Neural cell (in vitro differentiated cells): ENCODE measurements around the gene SH3BP4. TPM values are rescaled to one million over a fixed set of nuclear protein-coding genes. Genes with fewer than 3 reads are reported as not detected.

Experiments
- H2AFZ ChIP-seq: fragments of 200-600, 300-800 bp; sonication (generic), shearing (Covaris generic); 2 replicates; pipeline ENCODE4 v1.6.0; 2014; ENCODE audit warnings: low read depth, mild to moderate bottlenecking, antibody characterized with exemption, low read length, moderate library complexity
- H3F3A ChIP-seq: fragments of 200-600 bp; shearing (Covaris generic); 2 replicates; pipeline ENCODE4 v1.6.1; 2016; ENCODE audit warnings: mild to moderate bottlenecking, moderate library complexity, mixed read lengths, antibody characterized with exemption, low read length; ENCODE audit not compliant: insufficient read depth, poor library complexity, severe bottlenecking
- H3K27ac ChIP-seq: fragments of 200-600, 300-800 bp; sonication (generic), shearing (Covaris generic); 2 replicates; pipeline ENCODE4 v1.5.1; 2014; ENCODE audit warnings: mild to moderate bottlenecking, low read length, moderate library complexity
- H3K27me3 ChIP-seq: fragments of 300-800, 200-600 bp; sonication (generic), shearing (Covaris generic); 2 replicates; pipeline ENCODE4 v1.6.0; 2014; ENCODE audit warnings: mild to moderate bottlenecking, low read depth, low read length, moderate library complexity; ENCODE audit not compliant: insufficient read depth
- H3K36me3 ChIP-seq: fragments of 300-800, 200-600 bp; sonication (generic), shearing (Covaris generic); 2 replicates; pipeline ENCODE4 v1.5.1; 2014; ENCODE audit warnings: mild to moderate bottlenecking, antibody characterized with exemption, low read length, moderate library complexity; ENCODE audit not compliant: insufficient read depth
- H3K4me2 ChIP-seq: fragments of 300-800, 200-600 bp; sonication (generic), shearing (Covaris generic); 2 replicates; pipeline ENCODE4 v1.6.0; 2014; ENCODE audit warnings: mild to moderate bottlenecking, low read length
- H3K4me3 ChIP-seq: fragments of 300-800, 200-600 bp; sonication (generic), shearing (Covaris generic); 2 replicates; pipeline ENCODE4 v1.5.1; 2014; ENCODE audit warnings: mild to moderate bottlenecking, low read length, moderate library complexity
- H3K79me2 ChIP-seq: fragments of 200-600 bp; shearing (Covaris generic); replicated peaks from 2 replicates; pipeline ENCODE4 v1.6.0; 2014; ENCODE audit warnings: mild to moderate bottlenecking, low read length, moderate library complexity; ENCODE audit not compliant: insufficient read depth
- H3K9ac ChIP-seq: fragments of 300-800, 200-600 bp; sonication (generic), shearing (Covaris generic); 2 replicates; pipeline ENCODE4 v1.6.1; 2016; ENCODE audit warnings: mild to moderate bottlenecking, low read length, mixed read lengths
- H3K9me2 ChIP-seq: fragments of 200-600 bp; shearing (Covaris generic); 2 replicates; pipeline ENCODE4 v1.6.1; 2016; ENCODE audit warnings: mild to moderate bottlenecking, low read length, mixed read lengths; ENCODE audit not compliant: insufficient read depth
- H3K9me3 ChIP-seq: fragments of 200-600, 300-800 bp; sonication (generic), shearing (Covaris generic); 2 replicates; pipeline ENCODE4 v1.6.1; 2016; ENCODE audit warnings: mild to moderate bottlenecking, mixed run types, low read length, moderate library complexity, mixed read lengths
- H4K20me1 ChIP-seq: fragments of 200-600 bp; shearing (Covaris generic); 2 replicates; pipeline ENCODE4 v1.6.1; 2016; ENCODE audit warnings: mild to moderate bottlenecking, mixed run types; ENCODE audit not compliant: insufficient read depth
- EP300 ChIP-seq: fragments of 450-650 bp; conservative IDR thresholded peaks from 2 replicates; pipeline ENCODE4 v1.6.1; 2014; ENCODE audit warnings: antibody characterized with exemption, mild to moderate bottlenecking, moderate library complexity; ENCODE audit not compliant: poor library complexity, severe bottlenecking
- EZH2 ChIP-seq: fragments of 200-600, 300-800 bp; shearing (Covaris generic), sonication (generic); IDR thresholded peaks from 2 replicates; pipeline ENCODE4 v1.6.1; 2014; ENCODE audit warnings: antibody characterized with exemption, low read length, borderline replicate concordance, mild to moderate bottlenecking; ENCODE audit not compliant: insufficient read depth, poor library complexity, severe bottlenecking
- MXI1 ChIP-seq: fragments of 450-650 bp; conservative IDR thresholded peaks from 2 replicates; pipeline ENCODE4 v1.6.1; 2014; ENCODE audit warnings: antibody characterized with exemption, mild to moderate bottlenecking; ENCODE audit not compliant: poor library complexity, severe bottlenecking
- POLR2AphosphoS5 ChIP-seq: IDR thresholded peaks from 2 replicates; pipeline ENCODE4 v1.6.1; 2012
- RAD21 ChIP-seq: fragments of 450-650 bp; conservative IDR thresholded peaks from 2 replicates; pipeline ENCODE4 v1.6.1; 2014; ENCODE audit warnings: antibody characterized with exemption, mild to moderate bottlenecking, moderate library complexity
- SMC3 ChIP-seq: fragments of 450-650 bp; conservative IDR thresholded peaks from 2 replicates; pipeline ENCODE4 v1.6.1; 2014; ENCODE audit warnings: antibody characterized with exemption, mild to moderate bottlenecking, moderate library complexity; ENCODE audit not compliant: poor library complexity
- TAF1 ChIP-seq: IDR thresholded peaks from 2 replicates; pipeline ENCODE4 v1.6.1; 2012; ENCODE audit warnings: low read depth
- polyA plus RNA-seq: library from polyadenylated mRNA; depleted of rRNA; stranded (reverse); fragments of >200 nt; gene quantifications from 2 replicates; pipeline ENCODE4 v1.2.3, GENCODE V29; 2014
- TF ChIP-seq, protein P1 (sequence below): IDR thresholded peaks from 2 replicates; pipeline ENCODE4 v1.6.1; 2012; ENCODE audit warnings: borderline replicate concordance
- TF ChIP-seq, protein P2 (sequence below): fragments of 450-650 bp; IDR thresholded peaks from 2 replicates; pipeline ENCODE4 v1.5.1; 2014; ENCODE audit warnings: antibody characterized with exemption, mild to moderate bottlenecking, moderate library complexity; ENCODE audit not compliant: poor library complexity, severe bottlenecking

Gene SH3BP4
- polyA plus RNA-seq, 1 donor from 2014 or later: 3.3 TPM

DNA sequence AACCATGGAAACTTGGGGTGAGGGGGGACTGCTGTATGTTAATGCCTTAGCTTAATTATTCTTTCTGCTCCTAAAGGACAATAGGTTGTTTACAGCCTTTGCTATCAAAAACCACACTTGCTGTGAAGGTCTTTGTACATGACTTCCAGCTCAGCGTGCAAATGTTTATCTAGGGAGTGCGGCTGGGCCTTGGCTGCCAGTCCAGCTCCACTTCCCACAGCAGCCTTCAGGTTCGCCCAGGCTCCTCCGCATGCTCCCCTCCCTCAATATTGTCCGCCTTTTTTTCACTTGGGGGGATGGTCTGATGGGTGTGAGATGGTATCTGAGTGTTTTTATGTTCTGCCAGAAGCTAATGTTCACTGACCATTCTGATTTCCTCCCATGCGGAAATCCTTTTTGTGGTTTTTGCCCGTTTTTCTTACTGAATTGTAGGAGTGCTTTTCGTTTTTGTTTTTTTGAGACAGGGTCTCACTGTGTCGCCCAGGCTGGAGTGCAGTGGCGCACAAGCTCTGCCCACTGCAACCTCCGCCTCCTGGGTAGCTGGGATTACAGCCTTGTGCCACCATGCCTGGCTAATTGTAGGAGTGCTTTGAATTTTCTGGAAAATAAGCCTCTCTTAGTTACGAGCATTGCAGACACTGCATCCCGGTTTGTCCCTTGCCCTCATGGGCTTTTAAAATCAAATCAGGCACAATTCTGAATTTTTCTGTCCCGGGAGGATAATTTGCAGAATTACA is 28.8 kb downstream of the SH3BP4 start:
- peaks cover 61% of the 10 kb centered on the region for H3K79me2 ChIP-seq
- peaks cover 6% of the 10 kb centered on the region for H3K9me3 ChIP-seq
- H3K27me3 ChIP-seq: no peaks in the 10 kb centered on the region
- TF ChIP-seq POLR2AphosphoS5: no peak
- no peak for TF ChIP-seq TAF1
- no peak for TF ChIP-seq SMC3
- no peak for TF ChIP-seq EZH2
- TF ChIP-seq, protein P1, sequence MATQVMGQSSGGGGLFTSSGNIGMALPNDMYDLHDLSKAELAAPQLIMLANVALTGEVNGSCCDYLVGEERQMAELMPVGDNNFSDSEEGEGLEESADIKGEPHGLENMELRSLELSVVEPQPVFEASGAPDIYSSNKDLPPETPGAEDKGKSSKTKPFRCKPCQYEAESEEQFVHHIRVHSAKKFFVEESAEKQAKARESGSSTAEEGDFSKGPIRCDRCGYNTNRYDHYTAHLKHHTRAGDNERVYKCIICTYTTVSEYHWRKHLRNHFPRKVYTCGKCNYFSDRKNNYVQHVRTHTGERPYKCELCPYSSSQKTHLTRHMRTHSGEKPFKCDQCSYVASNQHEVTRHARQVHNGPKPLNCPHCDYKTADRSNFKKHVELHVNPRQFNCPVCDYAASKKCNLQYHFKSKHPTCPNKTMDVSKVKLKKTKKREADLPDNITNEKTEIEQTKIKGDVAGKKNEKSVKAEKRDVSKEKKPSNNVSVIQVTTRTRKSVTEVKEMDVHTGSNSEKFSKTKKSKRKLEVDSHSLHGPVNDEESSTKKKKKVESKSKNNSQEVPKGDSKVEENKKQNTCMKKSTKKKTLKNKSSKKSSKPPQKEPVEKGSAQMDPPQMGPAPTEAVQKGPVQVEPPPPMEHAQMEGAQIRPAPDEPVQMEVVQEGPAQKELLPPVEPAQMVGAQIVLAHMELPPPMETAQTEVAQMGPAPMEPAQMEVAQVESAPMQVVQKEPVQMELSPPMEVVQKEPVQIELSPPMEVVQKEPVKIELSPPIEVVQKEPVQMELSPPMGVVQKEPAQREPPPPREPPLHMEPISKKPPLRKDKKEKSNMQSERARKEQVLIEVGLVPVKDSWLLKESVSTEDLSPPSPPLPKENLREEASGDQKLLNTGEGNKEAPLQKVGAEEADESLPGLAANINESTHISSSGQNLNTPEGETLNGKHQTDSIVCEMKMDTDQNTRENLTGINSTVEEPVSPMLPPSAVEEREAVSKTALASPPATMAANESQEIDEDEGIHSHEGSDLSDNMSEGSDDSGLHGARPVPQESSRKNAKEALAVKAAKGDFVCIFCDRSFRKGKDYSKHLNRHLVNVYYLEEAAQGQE: no peak
- no peak for TF ChIP-seq RAD21
- no peak for TF ChIP-seq EP300
- TF ChIP-seq, protein P2, sequence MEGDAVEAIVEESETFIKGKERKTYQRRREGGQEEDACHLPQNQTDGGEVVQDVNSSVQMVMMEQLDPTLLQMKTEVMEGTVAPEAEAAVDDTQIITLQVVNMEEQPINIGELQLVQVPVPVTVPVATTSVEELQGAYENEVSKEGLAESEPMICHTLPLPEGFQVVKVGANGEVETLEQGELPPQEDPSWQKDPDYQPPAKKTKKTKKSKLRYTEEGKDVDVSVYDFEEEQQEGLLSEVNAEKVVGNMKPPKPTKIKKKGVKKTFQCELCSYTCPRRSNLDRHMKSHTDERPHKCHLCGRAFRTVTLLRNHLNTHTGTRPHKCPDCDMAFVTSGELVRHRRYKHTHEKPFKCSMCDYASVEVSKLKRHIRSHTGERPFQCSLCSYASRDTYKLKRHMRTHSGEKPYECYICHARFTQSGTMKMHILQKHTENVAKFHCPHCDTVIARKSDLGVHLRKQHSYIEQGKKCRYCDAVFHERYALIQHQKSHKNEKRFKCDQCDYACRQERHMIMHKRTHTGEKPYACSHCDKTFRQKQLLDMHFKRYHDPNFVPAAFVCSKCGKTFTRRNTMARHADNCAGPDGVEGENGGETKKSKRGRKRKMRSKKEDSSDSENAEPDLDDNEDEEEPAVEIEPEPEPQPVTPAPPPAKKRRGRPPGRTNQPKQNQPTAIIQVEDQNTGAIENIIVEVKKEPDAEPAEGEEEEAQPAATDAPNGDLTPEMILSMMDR: no peak
- no peak for TF ChIP-seq MXI1
- no peak overlapping the region for H3K27ac ChIP-seq
- H4K20me1 ChIP-seq: no peaks in the 10 kb centered on the region
- no peaks in the 10 kb centered on the region for H3K9me2 ChIP-seq
- no peaks in the 10 kb centered on the region for H3K36me3 ChIP-seq
- no peak overlapping the region for H3K4me2 ChIP-seq
- no peak overlapping the region for H3K4me3 ChIP-seq
- no peaks in the 10 kb centered on the region for H3F3A ChIP-seq
- H3K9ac ChIP-seq: no peak overlapping the region
- H2AFZ ChIP-seq: no peak overlapping the region

DNA sequence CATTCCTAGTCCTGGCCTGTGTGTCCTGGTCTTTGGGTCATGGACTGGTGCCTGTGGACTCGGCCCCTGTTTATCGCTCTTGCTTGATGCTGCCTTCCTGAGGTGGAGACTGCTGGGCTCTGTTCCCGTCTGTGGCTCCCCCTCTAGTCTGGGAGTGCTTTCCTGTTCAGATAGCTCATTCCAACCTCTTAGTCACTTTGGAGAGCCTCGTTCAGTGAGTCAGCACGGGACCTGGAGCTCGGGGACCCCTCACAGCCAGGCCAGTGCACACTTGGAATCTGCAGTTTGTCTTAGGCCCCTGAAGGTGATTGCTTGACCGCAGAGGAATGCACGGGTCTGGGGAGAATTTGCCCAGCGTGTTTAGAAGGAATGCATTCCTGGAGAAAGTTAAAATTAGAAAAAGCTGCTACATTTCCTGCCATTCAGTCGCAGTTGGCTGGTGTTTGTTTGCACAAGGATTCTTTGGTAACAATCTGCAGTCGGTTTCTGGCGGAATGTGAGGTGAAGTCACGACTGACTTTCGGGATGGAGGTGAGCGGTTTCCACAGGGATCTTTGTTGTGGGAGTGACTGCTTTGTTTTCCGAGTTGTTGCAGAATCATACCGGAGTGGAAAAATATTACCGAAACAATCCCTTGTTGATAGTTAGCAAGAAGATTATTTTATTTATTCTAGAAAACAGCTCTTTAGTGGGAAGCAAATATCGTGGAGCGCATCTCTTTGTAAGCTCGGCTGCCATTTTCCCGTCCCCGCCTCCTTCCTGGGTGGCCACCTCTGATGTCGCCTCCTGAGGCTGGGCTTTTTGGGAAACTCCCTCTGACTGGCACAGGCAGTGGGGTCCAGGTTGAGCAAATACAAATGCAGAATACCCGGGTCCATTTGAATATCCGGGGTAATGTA is 29.6 kb downstream of the SH3BP4 start:
- peaks cover 53% of the 10 kb centered on the region for H3K79me2 ChIP-seq
- no peaks in the 10 kb centered on the region for H3K27me3 ChIP-seq
- no peak overlapping the region for H3K27ac ChIP-seq
- H3K4me3 ChIP-seq: no peak overlapping the region
- no peaks in the 10 kb centered on the region for H3K36me3 ChIP-seq
- no peak overlapping the region for H2AFZ ChIP-seq
- no peak for TF ChIP-seq SMC3
- no peak for TF ChIP-seq RAD21
- TF ChIP-seq POLR2AphosphoS5: no peak
- TF ChIP-seq, protein P2: no peak
- TF ChIP-seq, protein P1: no peak
- TF ChIP-seq EP300: no peak
- TF ChIP-seq EZH2: no peak
- TF ChIP-seq TAF1: no peak
- TF ChIP-seq MXI1: no peak
- H3K9me2 ChIP-seq: no peaks in the 10 kb centered on the region
- H3K9ac ChIP-seq: no peak overlapping the region
- H3F3A ChIP-seq: no peaks in the 10 kb centered on the region
- H3K4me2 ChIP-seq: no peak overlapping the region
- H4K20me1 ChIP-seq: no peaks in the 10 kb centered on the region
- peaks cover 6% of the 10 kb centered on the region for H3K9me3 ChIP-seq
